ENCODE measurements around the gene DGKK.

Gene DGKK

GRCh38 chrX:50402886-50403285, 67.7 kb downstream of the DGKK start:
- no peak for DNase-seq (ENCODE audit: low read depth in 2 of 2)
- no peak overlapping the region for H3K4me3 ChIP-seq (replicated peaks in 1 of 2; ENCODE audit: low read depth in 2 of 2, low read length in 2 of 2)
- no peak for TF ChIP-seq CTCF (IDR thresholded peaks at IDR 0.05; ENCODE audit: low read depth, low read length)

GRCh38 chrX:50393902-50394301, 76.7 kb downstream of the DGKK start:
- DNase-seq (ENCODE audit: low read depth in 2 of 2), result no peak
- no peak overlapping the region for H3K4me3 ChIP-seq (replicated peaks in 1 of 2; ENCODE audit: low read depth in 2 of 2, low read length in 2 of 2)
- TF ChIP-seq CTCF (IDR thresholded peaks at IDR 0.05; ENCODE audit: low read depth, low read length), result no peak

- TF ChIP-seq CTCF (IDR thresholded peaks at IDR 0.05; ENCODE audit: low read depth, low read length), result no peak
- no peak for DNase-seq (ENCODE audit: low read depth in 2 of 2)
Observed at GRCh38 chrX:50386520-50386919, 84.1 kb downstream of the DGKK start.

GRCh38 chrX:50381729-50382415, 88.8 kb downstream of the DGKK start:
- H3K4me3 ChIP-seq (replicated peaks in 1 of 2; ENCODE audit: low read depth in 2 of 2, low read length in 2 of 2), result no peak overlapping the region
- TF ChIP-seq CTCF (IDR thresholded peaks at IDR 0.05; ENCODE audit: low read depth, low read length), result no peak
- no peak for DNase-seq (ENCODE audit: low read depth in 2 of 2)

More at GRCh38 chrX:50386520-50386919, 84.1 kb downstream of the DGKK start:
- no peak overlapping the region for H3K4me3 ChIP-seq (replicated peaks in 1 of 2; ENCODE audit: low read depth in 2 of 2, low read length in 2 of 2)

GRCh38 chrX:50375481-50376267, 95.0 kb downstream of the DGKK start:
- no peak for DNase-seq (ENCODE audit: low read depth in 2 of 2)
- no peak for TF ChIP-seq CTCF (IDR thresholded peaks at IDR 0.05; ENCODE audit: low read depth, low read length)
- no peak overlapping the region for H3K4me3 ChIP-seq (replicated peaks in 1 of 2; ENCODE audit: low read depth in 2 of 2, low read length in 2 of 2)

- no peak overlapping the region for H3K4me3 ChIP-seq (replicated peaks in 1 of 2; ENCODE audit: low read depth in 2 of 2, low read length in 2 of 2)
- no peak for TF ChIP-seq CTCF (IDR thresholded peaks at IDR 0.05; ENCODE audit: low read depth, low read length)
- DNase-seq (ENCODE audit: low read depth in 2 of 2), result no peak
Observed at GRCh38 chrX:50372966-50373365, 97.7 kb downstream of the DGKK start.

Data from cardiac fibroblast (primary cell).